Prostate gland (tissue), 2 donors: ENCODE data around the gene PLEKHH2. TPM values are rescaled to one million over a fixed set of nuclear protein-coding genes. Genes with fewer than 3 reads are reported as not detected.
"Not testable (repeated sequence)": the region's sequence is repeated elsewhere in the genome, so short reads cannot be mapped to it uniquely, and the experiment has no call there.

Experiments used
- DNase-seq: peaks from one replicate; pipeline ENCODE4 v3.0.0-alpha.2; 2019; ENCODE audit warnings: low spot score
- H3K27ac ChIP-seq, 2 donors: fragments of 200-600 bp; sonication (generic); 2 replicates each; pipeline ENCODE4 v1.5.1; 2017 to 2019
- H3K27me3 ChIP-seq: fragments of 200-600 bp; sonication (generic); replicated peaks from 2 replicates; pipeline ENCODE4 v1.5.1; 2019; ENCODE audit not compliant: insufficient read depth
- H3K36me3 ChIP-seq, 2 donors: fragments of 200-600 bp; sonication (generic); 1 replicate in 1 of 2; 2 replicates in 1 of 2; pipeline versions ENCODE4 v1.5.1 to v1.8.1; 2017 to 2019
- H3K4me1 ChIP-seq: fragments of 200-600 bp; sonication (generic); replicated peaks from 2 replicates; pipeline ENCODE4 v1.5.1; 2019
- H3K4me3 ChIP-seq, 2 donors: fragments of 200-600 bp; sonication (generic); 2 replicates each; pipeline ENCODE4 v1.5.1; 2017 to 2019
- H3K9me3 ChIP-seq: fragments of 200-600 bp; sonication (generic); 2 replicates; pipeline ENCODE4 v1.5.1; 2017
- POLR2A ChIP-seq: fragments of 450-650 bp; IDR thresholded peaks from one replicate; pipeline ENCODE4 v1.6.1; 2016; ENCODE audit warnings: antibody characterized with exemption, mild to moderate bottlenecking
- POLR2AphosphoS5 ChIP-seq: sonication (generic); formaldehyde crosslinking; IDR thresholded peaks from one replicate; pipeline ENCODE4 v1.6.1; 2017; ENCODE audit warnings: antibody characterized with exemption
- WGBS: methylation state at CpG from one replicate; pipeline ENCODE4 v1.1.5; 2018; 5-methylcytosine and 5-hydroxymethylcytosine counted together
- intact Hi-C: fragments of 100-400 bp; cut with DNase I; formaldehyde crosslinking; loops from one replicate; pipeline ENCODE4 v1.14.2; 2022
- total RNA-seq, 2 donors: library from RNA; depleted of rRNA; stranded (reverse); fragments of >200 nt; gene quantifications; one replicate each; pipeline ENCODE4 v1.1.0, GENCODE V29; 2016
- TF ChIP-seq, protein P1 (sequence below), 4 experiments: fragments of 200-600 bp in 2 of 4; fragments of 450-650 bp in 2 of 4; sonication (generic) in 2 of 4; IDR thresholded peaks; 1 replicate in 3 of 4; 2 replicates in 1 of 4; pipeline ENCODE4 v1.5.1; 2016 to 2019; ENCODE audit warnings: antibody characterized with exemption in 4 of 4, mild to moderate bottlenecking in 2 of 4, moderate library complexity in 2 of 4

The PLEKHH2 gene
- total RNA-seq, 2 donors from 2014 or later = 5.9 to 25.2 TPM

DNA sequence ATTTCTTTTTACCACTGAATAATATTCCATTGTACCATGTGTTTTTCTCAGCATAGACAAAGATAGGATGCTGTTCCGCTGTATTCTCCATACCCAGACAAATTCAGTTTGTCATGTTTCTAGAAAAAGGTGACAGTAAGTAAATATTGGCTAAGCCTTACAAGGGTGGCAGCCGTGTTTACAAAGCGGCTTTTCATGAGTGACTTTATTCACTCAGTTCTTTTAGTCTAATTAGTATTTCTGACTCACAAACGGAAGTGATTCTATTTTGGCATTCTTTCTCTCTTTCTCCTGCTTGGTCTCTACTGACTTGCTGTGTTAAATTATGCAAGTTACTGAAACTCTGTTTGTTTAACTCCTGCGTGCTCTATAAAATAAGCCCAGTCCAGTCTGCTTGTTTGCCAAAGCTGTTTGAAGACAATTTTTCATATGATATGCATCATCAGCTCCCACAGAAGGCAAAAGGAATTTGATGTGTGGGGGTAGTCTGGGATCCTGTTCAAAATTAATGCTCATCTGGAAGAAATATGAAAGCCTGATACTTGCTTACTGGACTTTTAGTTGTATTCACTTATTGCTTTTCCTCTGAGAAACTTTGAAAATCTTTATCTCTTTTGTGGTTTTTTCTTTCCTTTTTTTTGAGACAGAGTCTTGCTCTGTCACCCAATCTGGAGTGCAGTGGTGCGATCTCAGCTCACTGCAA, 2.3 kb upstream of the PLEKHH2 start:
- Histone ChIP-seq H3K4me3 (no peak overlapping the region), H3K27me3 (no peaks in the 10 kb centered on the region), H3K27ac (no peak overlapping the region), H3K4me1 (no peaks in the 10 kb centered on the region), H3K9me3 (no peaks in the 10 kb centered on the region), H3K36me3 (no peaks in the 10 kb centered on the region)
- WGBS = 13% methylated on average over 6 of the region's 6 CpGs
- TF ChIP-seq POLR2A (no peak), POLR2AphosphoS5 (peak; percentile 52)
- TF ChIP-seq, protein P1, sequence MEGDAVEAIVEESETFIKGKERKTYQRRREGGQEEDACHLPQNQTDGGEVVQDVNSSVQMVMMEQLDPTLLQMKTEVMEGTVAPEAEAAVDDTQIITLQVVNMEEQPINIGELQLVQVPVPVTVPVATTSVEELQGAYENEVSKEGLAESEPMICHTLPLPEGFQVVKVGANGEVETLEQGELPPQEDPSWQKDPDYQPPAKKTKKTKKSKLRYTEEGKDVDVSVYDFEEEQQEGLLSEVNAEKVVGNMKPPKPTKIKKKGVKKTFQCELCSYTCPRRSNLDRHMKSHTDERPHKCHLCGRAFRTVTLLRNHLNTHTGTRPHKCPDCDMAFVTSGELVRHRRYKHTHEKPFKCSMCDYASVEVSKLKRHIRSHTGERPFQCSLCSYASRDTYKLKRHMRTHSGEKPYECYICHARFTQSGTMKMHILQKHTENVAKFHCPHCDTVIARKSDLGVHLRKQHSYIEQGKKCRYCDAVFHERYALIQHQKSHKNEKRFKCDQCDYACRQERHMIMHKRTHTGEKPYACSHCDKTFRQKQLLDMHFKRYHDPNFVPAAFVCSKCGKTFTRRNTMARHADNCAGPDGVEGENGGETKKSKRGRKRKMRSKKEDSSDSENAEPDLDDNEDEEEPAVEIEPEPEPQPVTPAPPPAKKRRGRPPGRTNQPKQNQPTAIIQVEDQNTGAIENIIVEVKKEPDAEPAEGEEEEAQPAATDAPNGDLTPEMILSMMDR (IDR thresholded peaks at IDR 0.05) = no peak
- intact Hi-C loops = no loop called here
- no peak for DNase-seq

DNA sequence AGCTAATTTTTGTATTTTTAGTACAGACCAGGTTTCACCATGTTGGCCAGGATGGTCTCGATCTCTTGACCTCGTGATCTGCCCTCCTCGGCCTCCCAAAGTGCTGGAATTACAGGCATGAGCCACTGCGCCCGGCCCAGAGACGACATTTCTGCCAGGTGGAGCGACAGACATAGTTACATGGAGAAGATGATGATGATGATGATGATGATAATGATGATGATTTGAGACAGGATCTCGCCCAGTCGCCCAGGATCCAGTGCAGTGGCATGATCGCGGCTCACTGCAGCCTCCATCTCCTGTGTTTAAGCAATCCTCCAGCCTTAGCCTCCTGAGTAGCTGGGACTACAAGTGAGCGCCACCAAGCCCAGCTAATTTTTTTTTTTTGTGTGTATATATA, 907 bp upstream of the PLEKHH2 start:
- H3K27me3 ChIP-seq, H3K4me1 ChIP-seq, DNase-seq, H3K9me3 ChIP-seq, H3K4me3 ChIP-seq, H3K36me3 ChIP-seq, intact Hi-C loops, H3K27ac ChIP-seq: not testable (repeated sequence)
- 96% methylated on average over 12 of the region's 12 CpGs for WGBS

DNA sequence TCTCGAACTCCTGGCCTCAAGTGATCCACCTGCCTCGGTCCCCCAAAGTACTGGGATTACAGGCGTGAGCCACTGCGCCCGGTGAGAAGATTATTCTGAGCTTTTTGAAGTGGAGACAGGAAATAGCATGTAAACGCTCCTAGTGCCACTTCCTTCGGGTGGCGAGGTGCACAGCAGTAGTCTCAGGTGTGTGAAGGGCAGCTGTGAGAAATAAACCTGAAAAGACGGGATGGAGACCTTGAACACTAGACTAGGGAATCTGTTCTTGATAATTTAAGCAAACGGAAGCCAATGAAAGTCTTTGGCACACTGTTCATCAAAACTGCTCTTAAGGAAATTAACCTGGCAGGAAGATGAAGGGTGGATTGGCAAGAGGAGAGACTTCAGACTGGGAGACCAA, 439 bp upstream of the PLEKHH2 start:
- Histone ChIP-seq H3K9me3 (no peaks in the 10 kb centered on the region), H3K27ac (peak overlapping the region in 1 of 2 donors; percentile 51), H3K27me3 (no peaks in the 10 kb centered on the region), H3K4me1 (no peaks in the 10 kb centered on the region), H3K36me3 (no peaks in the 10 kb centered on the region), H3K4me3 (peak overlapping the region; percentile 76 to 81)
- no peak for DNase-seq
- TF ChIP-seq POLR2AphosphoS5 = no peak
- TF ChIP-seq POLR2A = no peak
- TF ChIP-seq, protein P1 (IDR thresholded peaks at IDR 0.05) = no peak
- WGBS = 25% methylated on average over 10 of the region's 10 CpGs
- intact Hi-C loops = no loop called here

DNA sequence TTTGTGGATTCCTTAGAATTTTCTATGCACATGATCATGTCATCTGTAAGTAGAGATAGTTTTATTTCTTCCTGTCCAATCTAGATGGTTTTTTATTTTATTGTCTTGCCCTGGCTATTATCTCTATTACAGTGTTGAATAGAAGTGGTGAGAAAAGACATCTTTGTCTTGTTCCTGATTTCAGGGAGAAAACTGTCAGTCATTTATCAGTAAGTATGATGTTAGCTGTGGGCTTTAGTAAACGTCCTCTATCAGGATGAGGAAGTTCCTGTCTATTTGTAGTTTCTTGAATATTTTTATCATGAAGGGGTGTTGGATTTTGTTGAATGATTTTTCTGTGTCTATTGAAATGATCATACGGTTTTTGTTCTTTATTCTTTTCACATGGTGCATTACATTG, 5.3 kb downstream of the PLEKHH2 start:
- Histone ChIP-seq H3K9me3 (no peaks in the 10 kb centered on the region), H3K27me3 (no peaks in the 10 kb centered on the region), H3K36me3 (no peaks in the 10 kb centered on the region), H3K4me1 (no peaks in the 10 kb centered on the region), H3K4me3 (no peak overlapping the region), H3K27ac (no peak overlapping the region)
- no peak for DNase-seq
- TF ChIP-seq, protein P1 (IDR thresholded peaks at IDR 0.05) = no peak
- TF ChIP-seq POLR2AphosphoS5 = no peak
- no peak for TF ChIP-seq POLR2A
- intact Hi-C loops = no loop called here
- 70% methylated on average over 2 of the region's 2 CpGs for WGBS

DNA sequence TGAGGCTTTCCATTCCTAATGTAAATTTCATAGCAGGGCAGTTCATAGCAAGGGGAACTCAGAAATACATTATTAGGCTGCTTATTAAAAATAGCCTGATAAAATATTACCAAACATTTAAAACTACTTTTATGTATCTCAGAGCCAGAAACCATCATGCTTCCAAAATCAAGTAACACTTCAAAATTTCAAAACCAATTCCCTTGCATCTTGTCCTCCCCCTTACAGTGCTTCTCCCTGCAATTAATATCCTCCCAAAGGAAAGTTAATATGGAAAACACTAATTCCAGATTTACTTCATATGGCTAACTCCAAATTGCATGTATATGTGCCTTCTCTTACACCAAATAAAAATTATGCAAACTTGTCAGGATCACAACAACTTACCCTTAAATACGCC, 6.6 kb downstream of the PLEKHH2 start:
- TF ChIP-seq POLR2AphosphoS5 = no peak
- no peak for TF ChIP-seq POLR2A
- TF ChIP-seq, protein P1 (IDR thresholded peaks at IDR 0.05) = no peak
- no peak for DNase-seq
- H3K36me3 ChIP-seq = no peaks in the 10 kb centered on the region
- H3K9me3 ChIP-seq = no peaks in the 10 kb centered on the region
- 93% methylated on average over 1 of the region's 1 CpG for WGBS
- H3K4me1 ChIP-seq = no peaks in the 10 kb centered on the region
- H3K27me3 ChIP-seq = no peaks in the 10 kb centered on the region
- intact Hi-C loops = no loop called here
- no peak overlapping the region for H3K4me3 ChIP-seq
- H3K27ac ChIP-seq = no peak overlapping the region
